ENCODE results near the gene ZNF148.

The ZNF148 gene

DNA sequence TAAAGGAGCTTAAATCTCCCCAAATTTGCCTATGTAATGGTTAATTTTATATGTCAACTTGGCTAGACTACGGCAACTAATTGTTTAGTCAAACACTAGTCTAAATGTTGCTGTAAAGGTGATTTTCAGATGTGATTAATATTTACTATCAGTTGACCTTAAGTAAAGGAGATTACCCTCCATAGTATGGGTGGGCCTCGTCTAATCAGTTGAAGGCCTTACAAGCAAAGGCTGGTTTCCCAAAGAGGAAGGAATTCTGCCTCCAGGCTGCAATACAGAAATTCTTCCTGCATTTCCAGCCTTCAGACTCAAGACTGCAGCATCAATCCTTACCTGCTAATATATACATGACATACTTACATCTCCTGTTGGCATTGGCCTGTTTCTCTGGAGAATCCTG is 186.2 kb downstream of the ZNF148 start:
- DNase-seq, result no peak

DNA sequence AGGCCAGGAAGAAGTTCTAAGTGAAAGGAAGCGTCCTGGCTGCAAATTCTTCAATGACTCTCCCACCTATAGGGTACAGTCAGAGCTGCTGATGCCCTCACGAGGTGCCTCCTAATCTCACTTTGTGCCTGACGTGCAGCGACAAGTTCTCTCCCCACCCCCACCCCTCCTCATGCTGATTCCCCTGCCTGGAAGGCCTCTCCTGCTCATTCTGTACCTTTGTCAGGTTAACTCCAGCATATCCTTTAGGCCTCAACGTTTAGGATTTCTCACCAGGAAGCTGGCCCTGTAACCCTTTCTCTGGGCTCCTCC is 187.6 kb downstream of the ZNF148 start:
- no peak for DNase-seq

DNA sequence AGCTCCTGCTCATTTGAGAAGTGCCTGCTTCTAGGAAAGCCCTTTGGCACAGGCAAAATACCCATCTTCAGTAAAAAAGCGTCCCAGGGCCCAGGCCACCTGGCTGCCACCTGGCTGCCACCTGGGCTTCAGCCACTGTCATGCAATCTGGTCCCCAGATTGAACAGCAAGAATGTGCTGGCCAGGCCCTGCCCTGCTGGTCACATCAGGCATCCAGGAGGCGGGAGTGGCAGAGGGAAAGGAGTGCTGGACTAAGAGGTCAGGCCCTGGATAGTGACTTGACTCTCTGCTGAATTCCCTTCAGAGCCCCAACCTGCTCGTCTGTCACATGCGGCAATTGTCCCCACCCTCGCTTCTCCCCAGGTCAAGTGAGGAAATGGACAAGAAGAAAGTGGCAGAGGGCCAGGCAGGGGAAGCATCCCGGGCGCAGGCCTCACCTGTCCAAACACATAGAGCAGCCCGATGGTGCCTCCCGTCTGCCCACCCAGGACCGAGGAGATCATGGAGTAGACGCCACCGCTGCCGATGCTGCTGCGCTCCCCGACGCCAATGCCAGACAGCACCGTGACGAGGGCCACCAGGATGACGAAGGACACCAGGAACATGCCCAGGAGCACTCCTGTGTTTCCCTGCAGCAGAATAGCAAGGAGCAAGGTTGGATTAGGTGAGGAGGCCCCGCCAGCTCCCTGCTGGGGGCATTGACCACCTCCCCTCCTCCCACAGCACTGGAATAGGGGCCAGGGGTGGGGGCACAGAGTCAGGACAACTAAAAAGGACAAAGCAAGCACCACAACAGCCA is 188.1 kb downstream of the ZNF148 start:
- DNase-seq, result no peak

DNA sequence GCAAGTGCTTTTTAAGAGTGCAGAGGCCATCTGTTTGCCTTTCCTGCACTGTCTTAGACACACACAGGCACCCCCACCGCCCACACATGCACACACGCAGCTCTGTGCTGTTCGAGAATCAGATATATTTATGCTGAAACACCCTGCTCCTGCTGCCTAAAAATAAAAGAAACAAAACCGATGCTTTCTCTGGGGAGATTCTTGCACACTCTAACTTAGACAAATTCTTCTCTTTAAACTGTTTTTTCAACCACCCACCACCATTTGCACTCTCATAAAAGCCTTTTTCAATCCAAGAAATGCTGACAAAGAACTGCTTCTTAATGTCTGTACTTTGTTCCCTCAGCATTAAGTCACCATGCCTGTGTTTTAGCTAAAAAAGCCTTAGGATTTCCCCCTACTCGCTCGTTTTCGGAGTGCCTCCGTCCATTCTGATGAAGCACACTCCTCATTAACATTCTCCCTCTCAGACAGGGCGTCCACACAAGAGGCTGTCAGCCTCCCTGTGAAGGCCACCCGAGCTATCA is 188.8 kb downstream of the ZNF148 start:
- DNase-seq, result peak; percentile 8 to 19

DNA sequence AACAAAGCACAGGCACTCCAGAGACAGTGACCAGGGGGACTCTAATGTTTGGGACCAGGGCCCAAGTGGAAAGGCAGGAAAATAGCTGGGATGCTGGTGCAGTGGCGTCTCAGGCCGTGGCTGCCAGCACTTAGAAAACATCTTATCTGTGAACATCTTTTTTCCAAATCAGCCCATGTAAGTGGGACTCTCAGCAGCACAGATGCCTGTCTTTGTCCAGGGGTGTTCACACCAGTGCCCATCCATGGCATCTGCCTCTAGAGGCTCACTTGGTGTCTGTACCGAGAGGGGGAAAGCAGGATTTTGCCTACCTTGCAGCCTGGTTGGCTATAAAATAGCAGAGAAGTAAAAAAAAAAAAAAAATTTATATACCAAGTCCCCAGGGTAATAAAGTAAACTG is 189.3 kb downstream of the ZNF148 start:
- DNase-seq, result no peak

DNA sequence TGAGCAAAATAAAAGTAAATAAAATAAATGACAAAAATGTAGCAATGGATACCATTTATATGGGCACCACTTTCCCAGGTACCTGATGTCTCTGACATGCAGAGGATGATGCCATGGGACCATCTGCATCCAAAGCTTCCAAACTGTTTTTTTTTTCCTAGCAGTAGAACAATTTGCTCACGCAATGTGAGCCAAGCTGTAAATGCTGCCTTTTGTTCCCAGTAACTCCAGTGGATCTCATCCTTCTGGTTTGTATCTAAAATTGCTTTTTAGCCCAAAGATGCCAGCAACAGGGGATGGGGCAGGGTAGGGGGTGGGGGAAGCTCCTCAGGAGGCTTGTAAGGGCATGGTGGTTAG is 195.3 kb downstream of the ZNF148 start:
- no peak for DNase-seq

DNA sequence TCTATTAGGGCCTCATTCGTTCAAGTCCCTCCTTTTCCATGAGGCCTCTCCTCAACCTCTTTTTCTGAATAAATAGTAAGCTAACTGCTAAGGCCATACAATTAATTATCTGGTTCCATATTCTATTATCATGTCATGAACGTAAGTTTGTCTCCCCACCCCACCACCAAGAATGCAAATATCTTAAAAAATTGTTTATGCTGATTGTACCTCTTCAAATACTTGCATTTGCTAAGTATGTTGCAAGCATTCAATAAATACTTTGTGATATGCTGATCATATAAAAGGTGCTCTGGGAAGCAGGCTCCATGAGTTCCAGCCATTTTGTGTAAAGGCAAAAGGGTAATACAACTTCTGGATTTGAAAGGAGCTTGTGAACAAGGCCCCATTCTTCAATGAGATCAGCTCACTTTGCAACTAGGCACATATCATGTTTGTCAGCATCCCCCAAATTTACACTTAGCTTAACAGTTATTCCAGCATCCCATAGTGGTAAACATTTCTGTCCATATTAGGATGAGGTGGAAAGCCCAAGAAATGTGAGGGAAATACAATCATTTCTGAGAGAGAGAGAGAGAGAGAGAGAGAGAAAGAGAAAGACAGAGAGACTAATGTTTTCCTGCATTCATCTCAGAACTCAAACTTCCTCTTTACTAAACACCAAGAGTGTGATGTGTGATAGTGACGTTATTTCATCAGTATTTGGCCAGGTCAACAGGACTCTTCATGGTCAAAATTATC is 195.8 kb downstream of the ZNF148 start:
- DNase-seq, result no peak

DNA sequence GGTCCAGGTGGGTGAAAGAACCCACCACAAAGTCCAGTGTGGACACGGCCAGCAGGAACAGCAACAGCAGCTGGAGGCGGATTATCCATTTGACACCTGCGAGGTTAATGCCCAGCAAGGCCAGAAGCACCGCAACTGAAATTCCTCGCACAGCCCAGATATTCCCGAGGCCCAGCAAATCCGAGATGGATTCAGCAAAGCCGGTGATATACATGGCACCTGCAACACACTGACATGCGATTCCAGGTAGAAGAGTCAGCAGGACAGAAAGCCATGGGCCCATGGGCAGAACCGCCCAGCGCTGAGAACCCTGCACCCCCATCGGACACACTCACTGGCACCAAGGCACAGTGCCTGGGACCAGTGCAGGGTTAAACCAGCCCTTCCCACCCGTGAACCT is 197.4 kb downstream of the ZNF148 start:
- no peak for DNase-seq
